ENCODE results near the gene GNG12. TPM values are rescaled to one million over a fixed set of nuclear protein-coding genes. Genes with fewer than 3 reads are reported as not detected.

Gene GNG12
- total RNA-seq, 1 donor from 2014 or later, result 18.5 TPM

- Mint-ChIP-seq H3K4me1 (peaks cover 6% of the 10 kb centered on the region), H3K9me3 (no peaks in the 10 kb centered on the region), H3K27me3 (ENCODE audit: low read depth) (no peaks in the 10 kb centered on the region), H3K36me3 (ENCODE audit: low read depth) (no peaks in the 10 kb centered on the region), H3K27ac (ENCODE audit: unreplicated experiment) (no peak overlapping the region), H3K4me3 (no peak overlapping the region)
- DNase-seq (ENCODE audit: low read depth, low spot score), result no peak
- TF ChIP-seq CTCF (conservative IDR thresholded peaks at IDR 0.05), result no peak
These were observed 103.4 kb downstream of the GNG12 start for GRCh38 chr1:67729872-67730271.

DNA sequence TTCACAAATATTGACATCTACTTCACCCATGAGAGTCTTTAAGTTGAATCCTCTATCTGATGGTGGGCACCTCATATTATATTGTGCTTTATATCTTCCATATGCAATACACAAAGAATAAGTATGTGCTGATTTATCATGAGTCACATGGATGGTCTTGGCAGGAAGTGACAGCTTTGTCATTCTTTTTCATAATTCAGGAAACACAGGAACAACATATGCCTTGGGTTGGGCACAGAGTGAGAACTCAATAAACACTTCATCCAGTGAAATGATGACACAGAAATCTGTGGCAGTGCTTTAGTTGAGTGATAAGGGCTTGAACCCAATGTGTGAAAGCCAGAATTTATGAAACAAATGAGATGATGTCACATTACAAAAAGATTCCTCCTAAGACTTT is 107.0 kb downstream of the GNG12 start:
- peaks cover 3% of the 10 kb centered on the region for H3K4me1 Mint-ChIP-seq

DNA sequence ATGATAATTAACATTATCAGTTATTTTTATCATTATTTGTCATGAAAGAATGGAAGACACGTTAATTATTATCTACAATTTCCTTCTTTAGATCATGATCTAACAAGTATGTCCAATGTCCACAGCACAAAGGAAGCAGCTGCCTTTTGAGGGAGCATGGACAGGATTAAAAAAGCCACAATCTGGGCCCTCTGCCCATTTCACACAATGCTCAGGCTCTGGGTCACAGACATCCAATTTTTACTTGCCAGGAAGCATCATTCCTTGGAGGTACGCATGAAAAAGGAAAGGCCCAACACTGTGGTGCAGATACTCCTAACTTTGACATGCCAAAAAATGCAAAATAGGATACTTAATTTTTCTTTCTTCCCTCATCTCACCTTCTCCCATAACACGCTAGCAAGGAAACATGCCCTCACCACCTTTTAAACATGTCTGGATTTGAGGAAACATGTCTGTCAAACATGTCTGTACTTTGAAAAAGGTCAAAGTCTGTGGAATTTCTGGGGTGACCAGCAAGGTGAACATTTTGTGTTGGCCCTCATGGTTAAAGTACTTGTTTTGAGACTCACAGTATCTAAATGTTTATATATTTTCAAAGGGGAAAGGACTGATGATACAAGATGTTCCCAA is 108.2 kb downstream of the GNG12 start:
- Mint-ChIP-seq H3K27ac (ENCODE audit: unreplicated experiment) (no peak overlapping the region), H3K9me3 (no peaks in the 10 kb centered on the region), H3K36me3 (ENCODE audit: low read depth) (no peaks in the 10 kb centered on the region), H3K4me1 (no peaks in the 10 kb centered on the region), H3K27me3 (ENCODE audit: low read depth) (no peaks in the 10 kb centered on the region), H3K4me3 (no peak overlapping the region)
- no peak for TF ChIP-seq CTCF (conservative IDR thresholded peaks at IDR 0.05)
- DNase-seq (ENCODE audit: low read depth, low spot score), result no peak

More for the DNA sequence above, 107.0 kb downstream of the GNG12 start:
- Mint-ChIP-seq H3K27me3 (ENCODE audit: low read depth) (no peaks in the 10 kb centered on the region), H3K27ac (ENCODE audit: unreplicated experiment) (no peak overlapping the region), H3K36me3 (ENCODE audit: low read depth) (no peaks in the 10 kb centered on the region), H3K9me3 (no peaks in the 10 kb centered on the region), H3K4me3 (no peak overlapping the region)
- no peak for TF ChIP-seq CTCF (conservative IDR thresholded peaks at IDR 0.05)
- DNase-seq (ENCODE audit: low read depth, low spot score), result no peak

DNA sequence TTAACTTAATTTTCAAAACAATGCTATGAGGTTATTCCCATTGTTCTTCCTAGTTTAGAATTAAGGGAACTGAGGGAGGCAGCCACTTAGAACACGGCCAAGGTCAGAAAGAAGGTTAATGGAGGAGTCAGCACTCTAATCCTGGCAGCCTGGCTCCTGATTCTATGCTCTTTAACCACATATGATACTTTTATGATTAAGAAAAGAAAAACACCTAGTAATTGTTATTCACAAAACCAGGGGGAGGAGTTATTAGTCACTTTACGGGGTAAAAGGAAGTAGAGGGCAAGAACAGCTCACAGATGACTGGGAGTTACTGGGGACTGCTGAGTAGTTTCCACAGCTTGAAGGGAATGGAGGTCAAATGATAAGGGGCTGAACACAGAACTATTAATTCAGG is 109.6 kb downstream of the GNG12 start:
- Mint-ChIP-seq H3K4me1 (no peaks in the 10 kb centered on the region), H3K9me3 (no peaks in the 10 kb centered on the region), H3K36me3 (ENCODE audit: low read depth) (no peaks in the 10 kb centered on the region), H3K27ac (ENCODE audit: unreplicated experiment) (no peak overlapping the region), H3K4me3 (no peak overlapping the region), H3K27me3 (ENCODE audit: low read depth) (no peaks in the 10 kb centered on the region)
- TF ChIP-seq CTCF (conservative IDR thresholded peaks at IDR 0.05), result no peak
- no peak for DNase-seq (ENCODE audit: low read depth, low spot score)

- no peak overlapping the region for H3K27ac Mint-ChIP-seq (ENCODE audit: unreplicated experiment)
- no peaks in the 10 kb centered on the region for H3K36me3 Mint-ChIP-seq (ENCODE audit: low read depth)
- no peaks in the 10 kb centered on the region for H3K9me3 Mint-ChIP-seq
- no peaks in the 10 kb centered on the region for H3K27me3 Mint-ChIP-seq (ENCODE audit: low read depth)
- no peak for TF ChIP-seq CTCF (conservative IDR thresholded peaks at IDR 0.05)
- H3K4me1 Mint-ChIP-seq, result no peaks in the 10 kb centered on the region
- no peak overlapping the region for H3K4me3 Mint-ChIP-seq
- DNase-seq (ENCODE audit: low read depth, low spot score), result no peak
These were observed 110.1 kb downstream of the GNG12 start for GRCh38 chr1:67723126-67723525.

Measured in neural crest cell (in vitro differentiated cells).